Ascending aorta (tissue), 2 donors: ENCODE results near the gene HS1BP3. TPM values are rescaled to one million over a fixed set of nuclear protein-coding genes. Genes with fewer than 3 reads are reported as not detected.
A peak's percentile ranks its signal among the peaks of the same experiment; 100 is the strongest.

Experiments used
- DNase-seq, 2 donors: peaks; one replicate each; pipeline ENCODE4 v3.0.0-alpha.2; 2019; ENCODE audit warnings: low spot score in 2 of 2
- H3K27ac ChIP-seq, 2 donors: fragments of 200-600 bp; sonication (generic); one replicate each; pipeline ENCODE4 v1.5.1; 2016 to 2017; ENCODE audit warnings: mild to moderate bottlenecking in 1 of 2
- H3K27me3 ChIP-seq: fragments of 200-600 bp; sonication (generic); one replicate; pipeline ENCODE4 v1.5.1; 2017
- H3K36me3 ChIP-seq, 2 donors: fragments of 200-600 bp; sonication (generic); one replicate each; pipeline ENCODE4 v1.5.1; 2016
- H3K4me1 ChIP-seq, 2 donors: fragments of 200-600 bp; sonication (generic); one replicate each; pipeline ENCODE4 v1.5.1; 2016 to 2017; ENCODE audit warnings: mild to moderate bottlenecking in 1 of 2
- H3K4me3 ChIP-seq, 2 donors: fragments of 200-600 bp; sonication (generic); one replicate each; pipeline ENCODE4 v1.5.1; 2016 to 2017; ENCODE audit warnings: mild to moderate bottlenecking in 1 of 2
- H3K9me3 ChIP-seq, 2 donors: fragments of 200-600 bp; sonication (generic); one replicate each; pipeline ENCODE4 v1.5.1; 2016
- CTCF ChIP-seq, 3 experiments: fragments of 200-600 bp in 2 of 3; fragments of 450-650 bp in 1 of 3; sonication (generic) in 2 of 3; IDR thresholded peaks; one replicate each; pipeline ENCODE4 v1.5.1; 2016 to 2019; ENCODE audit warnings: antibody characterized with exemption in 3 of 3, mild to moderate bottlenecking in 1 of 3, moderate library complexity in 1 of 3
- intact Hi-C: fragments of 100-400 bp; cut with DNase I; formaldehyde crosslinking; loops from one replicate; pipeline ENCODE4 v1.15.1; 2023
- total RNA-seq: library from RNA; depleted of rRNA; stranded (reverse); fragments of >200 nt; gene quantifications from one replicate; pipeline ENCODE4 v1.1.0, GENCODE V29; 2016

HS1BP3 gene
- total RNA-seq, 1 donor from 2014 or later = 40.0 TPM

- TF ChIP-seq CTCF (IDR thresholded peaks at IDR 0.05) = no peak
- no peak overlapping the region for H3K4me3 ChIP-seq
- no peaks in the 10 kb centered on the region for H3K27me3 ChIP-seq
- intact Hi-C loops = loop anchor here (5.0 kb wide), 2 partner anchors 63 to 118 kb away; no protein-coding TSS in a partner anchor
- peaks cover 11 to 18% of the 10 kb centered on the region in 2 donors for H3K4me1 ChIP-seq
- no peak overlapping the region for H3K27ac ChIP-seq
- H3K9me3 ChIP-seq = no peaks in the 10 kb centered on the region
- H3K36me3 ChIP-seq = no peaks in the 10 kb centered on the region
- no peak for DNase-seq
Observed at GRCh38 chr2:20574930-20575329, 76.0 kb downstream of the HS1BP3 start.

- DNase-seq = no peak
- Histone ChIP-seq H3K27me3 (no peaks in the 10 kb centered on the region), H3K4me3 (no peak overlapping the region), H3K4me1 (peaks cover 6 to 16% of the 10 kb centered on the region in 2 donors), H3K36me3 (no peaks in the 10 kb centered on the region), H3K9me3 (no peaks in the 10 kb centered on the region), H3K27ac (no peak overlapping the region)
- TF ChIP-seq CTCF (IDR thresholded peaks at IDR 0.05) = no peak
- intact Hi-C loops = no loop called here
Observed at GRCh38 chr2:20574423-20574911, 76.4 kb downstream of the HS1BP3 start.

GRCh38 chr2:20573620-20574422, 77.1 kb downstream of the HS1BP3 start:
- no peak for DNase-seq
- no peak overlapping the region for H3K4me3 ChIP-seq
- intact Hi-C loops = no loop called here
- no peak for TF ChIP-seq CTCF (IDR thresholded peaks at IDR 0.05)
- no peaks in the 10 kb centered on the region for H3K36me3 ChIP-seq
- H3K27ac ChIP-seq = peak overlapping the region in 1 of 2 donors; percentile 15
- no peaks in the 10 kb centered on the region for H3K9me3 ChIP-seq
- peaks cover 6 to 12% of the 10 kb centered on the region in 2 donors for H3K4me1 ChIP-seq
- no peaks in the 10 kb centered on the region for H3K27me3 ChIP-seq

- H3K27me3 ChIP-seq = no peaks in the 10 kb centered on the region
- intact Hi-C loops = no loop called here
- peaks cover 3 to 6% of the 10 kb centered on the region in 2 donors for H3K4me1 ChIP-seq
- no peak for TF ChIP-seq CTCF (IDR thresholded peaks at IDR 0.05)
- no peaks in the 10 kb centered on the region for H3K36me3 ChIP-seq
- no peak for DNase-seq
- no peaks in the 10 kb centered on the region for H3K9me3 ChIP-seq
- no peak overlapping the region for H3K4me3 ChIP-seq
- H3K27ac ChIP-seq = no peak overlapping the region
Observed at GRCh38 chr2:20572221-20572620, 78.7 kb downstream of the HS1BP3 start.

- Histone ChIP-seq H3K4me3 (no peak overlapping the region), H3K36me3 (no peaks in the 10 kb centered on the region), H3K27ac (peak overlapping the region in 1 of 2 donors; percentile 1), H3K4me1 (peaks cover 3 to 6% of the 10 kb centered on the region in 2 donors), H3K27me3 (no peaks in the 10 kb centered on the region), H3K9me3 (no peaks in the 10 kb centered on the region)
- TF ChIP-seq CTCF (IDR thresholded peaks at IDR 0.05) = no peak
- no peak for DNase-seq
- intact Hi-C loops = no loop called here
Observed at GRCh38 chr2:20571644-20572215, 79.2 kb downstream of the HS1BP3 start.
